Smooth muscle cell (in vitro differentiated cells): ENCODE measurements around the gene ELAVL1. TPM values are rescaled to one million over a fixed set of nuclear protein-coding genes. Genes with fewer than 3 reads are reported as not detected.

Experiments used
- DNase-seq: peaks from one replicate; lab custom pipeline; 2025; ENCODE audit not compliant: unreplicated experiment; lab: John Stamatoyannopoulos, UW
- H2AFZ ChIP-seq: fragments of 200-600 bp; sonication (generic); 2 replicates; pipeline ENCODE4 v1.6.0; 2016; ENCODE audit warnings: antibody characterized with exemption, low read depth, mild to moderate bottlenecking
- H3F3A ChIP-seq: fragments of 200-600 bp; sonication (generic); 2 replicates; pipeline ENCODE4 v1.6.0; 2017; ENCODE audit warnings: antibody characterized with exemption, low read depth
- H3K27ac ChIP-seq: fragments of 200-600 bp; sonication (generic); 2 replicates; pipeline ENCODE4 v1.5.1; 2016; ENCODE audit warnings: low read depth, mild to moderate bottlenecking
- H3K27me3 ChIP-seq: fragments of 200-600 bp; sonication (generic); 2 replicates; pipeline ENCODE4 v1.6.1; 2016; ENCODE audit warnings: low read depth, mild to moderate bottlenecking
- H3K36me3 ChIP-seq: fragments of 200-600 bp; sonication (generic); 2 replicates; pipeline ENCODE4 v1.5.1; 2016; ENCODE audit warnings: low read depth
- H3K4me1 ChIP-seq: fragments of 200-600 bp; sonication (generic); 2 replicates; pipeline ENCODE4 v1.5.1; 2016; ENCODE audit warnings: low read depth
- H3K4me2 ChIP-seq: fragments of 200-600 bp; sonication (generic); 2 replicates; pipeline ENCODE4 v1.6.0; 2016; ENCODE audit warnings: mild to moderate bottlenecking
- H3K4me3 ChIP-seq: fragments of 200-600 bp; sonication (generic); 2 replicates; pipeline ENCODE4 v1.5.1; 2016; ENCODE audit warnings: mild to moderate bottlenecking
- H3K79me2 ChIP-seq: fragments of 200-600 bp; sonication (generic); 2 replicates; pipeline ENCODE4 v1.6.0; 2016; ENCODE audit warnings: low read depth, mild to moderate bottlenecking
- H3K9ac ChIP-seq: fragments of 200-600 bp; sonication (generic); 2 replicates; pipeline ENCODE4 v1.6.0; 2016; ENCODE audit warnings: low read depth
- H3K9me3 ChIP-seq: fragments of 200-600 bp; sonication (generic); replicated peaks from 2 replicates; pipeline ENCODE4 v1.5.1; 2016; ENCODE audit warnings: low read depth
- H4K20me1 ChIP-seq: fragments of 200-600 bp; sonication (generic); 2 replicates; pipeline ENCODE4 v1.6.0; 2016; ENCODE audit warnings: low read depth
- WGBS: methylation state at CpG from one replicate; pipeline ENCODE4 v1.1.7; 2016; ENCODE audit warnings: low lambda C conversion rate; 5-methylcytosine and 5-hydroxymethylcytosine counted together
- polyA plus RNA-seq: library from polyadenylated mRNA; unstranded; fragments of >200 nt; fragmentation: Nextera tagmentation; extraction: Ambion mirVana; gene quantifications from 2 replicates; pipeline ENCODE4 v1.2.1, GENCODE V29; 2016
- total RNA-seq: library from RNA; depleted of rRNA; stranded (reverse); fragments of >200 nt; gene quantifications from 2 replicates; pipeline ENCODE4 v1.2.3, GENCODE V29; 2014
- TF ChIP-seq, protein P1 (sequence below): fragments of 200-600 bp; sonication (generic); IDR thresholded peaks from 2 replicates; pipeline ENCODE4 v1.5.1; 2017; ENCODE audit warnings: borderline replicate concordance, mild to moderate bottlenecking, antibody characterized with exemption; ENCODE audit not compliant: insufficient read depth, poor library complexity, severe bottlenecking

ELAVL1 gene
- total and polyA plus RNA-seq, 2 experiments from 2014 or later, result 47.9 to 90.7 TPM

- Histone ChIP-seq H3K79me2 (peaks cover 26% of the 10 kb centered on the region), H2AFZ (peak within 1 kb of the TSS; percentile 57), H3K4me1 (peaks cover 5% of the 10 kb centered on the region), H3K27ac (peak within 1 kb of the TSS; percentile 89), H4K20me1 (peaks cover 5% of the 10 kb centered on the region), H3K9me3 (no peaks in the 10 kb centered on the region), H3K27me3 (no peaks in the 10 kb centered on the region), H3F3A (no peaks in the 10 kb centered on the region), H3K4me3 (peak within 1 kb of the TSS; percentile 75), H3K4me2 (peak within 1 kb of the TSS; percentile 95), H3K9ac (peak within 1 kb of the TSS; percentile 97), H3K36me3 (no peaks in the 10 kb centered on the region)
- TF ChIP-seq, protein P1, sequence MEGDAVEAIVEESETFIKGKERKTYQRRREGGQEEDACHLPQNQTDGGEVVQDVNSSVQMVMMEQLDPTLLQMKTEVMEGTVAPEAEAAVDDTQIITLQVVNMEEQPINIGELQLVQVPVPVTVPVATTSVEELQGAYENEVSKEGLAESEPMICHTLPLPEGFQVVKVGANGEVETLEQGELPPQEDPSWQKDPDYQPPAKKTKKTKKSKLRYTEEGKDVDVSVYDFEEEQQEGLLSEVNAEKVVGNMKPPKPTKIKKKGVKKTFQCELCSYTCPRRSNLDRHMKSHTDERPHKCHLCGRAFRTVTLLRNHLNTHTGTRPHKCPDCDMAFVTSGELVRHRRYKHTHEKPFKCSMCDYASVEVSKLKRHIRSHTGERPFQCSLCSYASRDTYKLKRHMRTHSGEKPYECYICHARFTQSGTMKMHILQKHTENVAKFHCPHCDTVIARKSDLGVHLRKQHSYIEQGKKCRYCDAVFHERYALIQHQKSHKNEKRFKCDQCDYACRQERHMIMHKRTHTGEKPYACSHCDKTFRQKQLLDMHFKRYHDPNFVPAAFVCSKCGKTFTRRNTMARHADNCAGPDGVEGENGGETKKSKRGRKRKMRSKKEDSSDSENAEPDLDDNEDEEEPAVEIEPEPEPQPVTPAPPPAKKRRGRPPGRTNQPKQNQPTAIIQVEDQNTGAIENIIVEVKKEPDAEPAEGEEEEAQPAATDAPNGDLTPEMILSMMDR, result no peak
- peak; percentile 93 for DNase-seq
- 1% methylated on average over 52 of the region's 56 CpGs for WGBS
Measured at GRCh38 chr19:7943444-7944176, 61.8 kb downstream of the ELAVL1 start, which contains the start of gene TIMM44. TIMM44 (minus strand) TSS chr19:7943666; CDS start chr19:7943651, 15 bp downstream.

GRCh38 chr19:7942981-7943443 lies 62.4 kb downstream of the ELAVL1 start:
- TF ChIP-seq, protein P1, result no peak
- peak overlapping the region; percentile 89 for H3K27ac ChIP-seq
- no peak for DNase-seq

GRCh38 chr19:7941895-7942596 lies 63.4 kb downstream of the ELAVL1 start:
- 93% methylated on average over 19 of the region's 19 CpGs for WGBS

More at GRCh38 chr19:7942981-7943443, 62.4 kb downstream of the ELAVL1 start:
- Histone ChIP-seq H3F3A (no peaks in the 10 kb centered on the region), H3K4me3 (peak overlapping the region; percentile 75), H3K9me3 (no peaks in the 10 kb centered on the region), H2AFZ (peak overlapping the region; percentile 57), H3K4me2 (peak overlapping the region; percentile 95), H3K27me3 (no peaks in the 10 kb centered on the region), H3K4me1 (peaks cover 5% of the 10 kb centered on the region), H3K36me3 (no peaks in the 10 kb centered on the region), H4K20me1 (peaks cover 5% of the 10 kb centered on the region), H3K9ac (peak overlapping the region; percentile 97), H3K79me2 (peaks cover 30% of the 10 kb centered on the region)
- 3% methylated on average over 23 of the region's 33 CpGs for WGBS

More at GRCh38 chr19:7941895-7942596, 63.4 kb downstream of the ELAVL1 start:
- H2AFZ ChIP-seq, result no peak overlapping the region
- H3K4me3 ChIP-seq, result no peak overlapping the region
- H3K4me2 ChIP-seq, result peak overlapping the region; percentile 95
- no peaks in the 10 kb centered on the region for H3K27me3 ChIP-seq
- peak overlapping the region; percentile 97 for H3K9ac ChIP-seq
- no peaks in the 10 kb centered on the region for H3K36me3 ChIP-seq
- peaks cover 5% of the 10 kb centered on the region for H4K20me1 ChIP-seq
- H3F3A ChIP-seq, result no peaks in the 10 kb centered on the region
- no peak overlapping the region for H3K27ac ChIP-seq
- H3K9me3 ChIP-seq, result no peaks in the 10 kb centered on the region
- TF ChIP-seq, protein P1, result no peak
- peaks cover 31% of the 10 kb centered on the region for H3K79me2 ChIP-seq
- H3K4me1 ChIP-seq, result peaks cover 5% of the 10 kb centered on the region
- DNase-seq, result no peak
